DOHH2 (cell line): ENCODE results near the gene GRID2.

Source experiments
- H3F3A ChIP-seq: fragments of 200-600 bp; sonication (generic), shearing (Covaris generic); 2 replicates; pipeline ENCODE4 v1.6.0; 2016; ENCODE audit warnings: antibody characterized with exemption, mild to moderate bottlenecking; ENCODE audit not compliant: control insufficient read depth, insufficient read depth
- H3K27ac ChIP-seq: fragments of 200-600 bp; sonication (generic); 2 replicates; pipeline ENCODE4 v1.5.1; 2014; ENCODE audit warnings: low read depth, mild to moderate bottlenecking, low read length, moderate library complexity
- H3K27me3 ChIP-seq: fragments of 200-600 bp; sonication (generic); 2 replicates; pipeline ENCODE4 v1.6.1; 2014; ENCODE audit warnings: mild to moderate bottlenecking, low read length, mixed read lengths; ENCODE audit not compliant: control insufficient read depth
- H3K36me3 ChIP-seq: fragments of 200-600 bp; sonication (generic); 2 replicates; pipeline ENCODE4 v1.6.1; 2014; ENCODE audit warnings: mild to moderate bottlenecking, low read length, moderate library complexity, mixed read lengths; ENCODE audit not compliant: control insufficient read depth
- H3K4me1 ChIP-seq: fragments of 200-600 bp; sonication (generic); 2 replicates; pipeline ENCODE4 v1.6.1; 2014; ENCODE audit warnings: mild to moderate bottlenecking, low read length, mixed read lengths; ENCODE audit not compliant: control insufficient read depth
- H3K4me2 ChIP-seq: fragments of 200-600 bp; sonication (generic); 2 replicates; pipeline ENCODE4 v1.6.0; 2014; ENCODE audit warnings: mild to moderate bottlenecking, low read length, moderate library complexity
- H3K4me3 ChIP-seq: fragments of 200-600 bp; sonication (generic); 2 replicates; pipeline ENCODE4 v1.5.1; 2014; ENCODE audit warnings: mild to moderate bottlenecking, low read length, mixed read lengths
- H3K79me2 ChIP-seq: fragments of 200-600 bp; sonication (generic); 2 replicates; pipeline ENCODE4 v1.6.1; 2014; ENCODE audit warnings: mild to moderate bottlenecking, low read length, mixed read lengths; ENCODE audit not compliant: control insufficient read depth
- H3K9me2 ChIP-seq: fragments of 200-600 bp; sonication (generic); replicated peaks from 2 replicates; pipeline ENCODE4 v1.6.1; 2014; ENCODE audit warnings: mild to moderate bottlenecking, low read length, mixed read lengths; ENCODE audit not compliant: control insufficient read depth
- H3K9me3 ChIP-seq: fragments of 200-600 bp; sonication (generic); 2 replicates; pipeline ENCODE4 v1.6.1; 2014; ENCODE audit warnings: antibody characterized with exemption, low read length, mixed read lengths; ENCODE audit not compliant: control insufficient read depth, insufficient read depth
- H4K20me1 ChIP-seq: fragments of 200-600 bp; sonication (generic); 2 replicates; pipeline ENCODE4 v1.6.0; 2014; ENCODE audit warnings: low read depth, mild to moderate bottlenecking, antibody characterized with exemption, low read length, moderate library complexity; ENCODE audit not compliant: control insufficient read depth, insufficient read depth
- CTCF ChIP-seq: fragments of 200-600 bp; sonication (generic); IDR thresholded peaks from one replicate; pipeline ENCODE4 v1.5.1; 2014; ENCODE audit warnings: antibody characterized with exemption, mild to moderate bottlenecking, low read depth, low read length; ENCODE audit not compliant: poor library complexity, severe bottlenecking
- EZH2phosphoT487 ChIP-seq: fragments of 200-600 bp; sonication (generic); IDR thresholded peaks from 2 replicates; pipeline ENCODE4 v1.6.1; 2017; ENCODE audit warnings: borderline replicate concordance, mild to moderate bottlenecking, antibody characterized with exemption, low read length, moderate library complexity, mixed read lengths

Gene GRID2

GRCh38 chr4:93317057-93317456, 1013.3 kb downstream of the GRID2 start:
- H3K9me2 ChIP-seq: no peaks in the 10 kb centered on the region
- H3K36me3 ChIP-seq: no peaks in the 10 kb centered on the region
- no peaks in the 10 kb centered on the region for H3K27me3 ChIP-seq
- H3K4me1 ChIP-seq: no peaks in the 10 kb centered on the region
- H3K79me2 ChIP-seq: no peaks in the 10 kb centered on the region
- H3K4me3 ChIP-seq: no peak overlapping the region
- H4K20me1 ChIP-seq: no peaks in the 10 kb centered on the region
- H3K27ac ChIP-seq: no peak overlapping the region
- TF ChIP-seq CTCF: no peak
- no peak for TF ChIP-seq EZH2phosphoT487
- no peaks in the 10 kb centered on the region for H3K9me3 ChIP-seq
- no peak overlapping the region for H3K4me2 ChIP-seq
- H3F3A ChIP-seq: no peaks in the 10 kb centered on the region

- no peak for TF ChIP-seq EZH2phosphoT487
- no peak for TF ChIP-seq CTCF
- H3K27me3 ChIP-seq: no peaks in the 10 kb centered on the region
- H3K4me1 ChIP-seq: no peaks in the 10 kb centered on the region
- H3F3A ChIP-seq: no peaks in the 10 kb centered on the region
- H4K20me1 ChIP-seq: no peaks in the 10 kb centered on the region
- no peak overlapping the region for H3K4me3 ChIP-seq
- no peaks in the 10 kb centered on the region for H3K9me3 ChIP-seq
- no peaks in the 10 kb centered on the region for H3K36me3 ChIP-seq
- no peaks in the 10 kb centered on the region for H3K9me2 ChIP-seq
- H3K4me2 ChIP-seq: no peak overlapping the region
- H3K27ac ChIP-seq: no peak overlapping the region
- no peaks in the 10 kb centered on the region for H3K79me2 ChIP-seq
These were observed 1013.8 kb downstream of the GRID2 start for GRCh38 chr4:93317561-93317960.

GRCh38 chr4:93319041-93319440, 1015.3 kb downstream of the GRID2 start:
- H3K9me2 ChIP-seq: no peaks in the 10 kb centered on the region
- no peak for TF ChIP-seq EZH2phosphoT487
- no peak for TF ChIP-seq CTCF
- H3K4me2 ChIP-seq: no peak overlapping the region
- no peaks in the 10 kb centered on the region for H3K36me3 ChIP-seq
- no peaks in the 10 kb centered on the region for H3F3A ChIP-seq
- H3K27ac ChIP-seq: no peak overlapping the region
- no peaks in the 10 kb centered on the region for H3K4me1 ChIP-seq
- H3K4me3 ChIP-seq: no peak overlapping the region
- no peaks in the 10 kb centered on the region for H4K20me1 ChIP-seq
- no peaks in the 10 kb centered on the region for H3K9me3 ChIP-seq
- H3K79me2 ChIP-seq: no peaks in the 10 kb centered on the region
- no peaks in the 10 kb centered on the region for H3K27me3 ChIP-seq

- Histone ChIP-seq H3K27ac (no peak overlapping the region), H4K20me1 (no peaks in the 10 kb centered on the region), H3K4me1 (no peaks in the 10 kb centered on the region), H3K79me2 (no peaks in the 10 kb centered on the region), H3K4me2 (no peak overlapping the region), H3K27me3 (no peaks in the 10 kb centered on the region), H3F3A (no peaks in the 10 kb centered on the region), H3K9me3 (no peaks in the 10 kb centered on the region), H3K9me2 (no peaks in the 10 kb centered on the region), H3K4me3 (no peak overlapping the region), H3K36me3 (no peaks in the 10 kb centered on the region)
- TF ChIP-seq EZH2phosphoT487 (no peak), CTCF (no peak)
These were observed 1016.6 kb downstream of the GRID2 start for GRCh38 chr4:93320356-93320755.
